ENCODE results near the gene BLOC1S1.
"Not testable (repeated sequence)": the region's sequence is repeated elsewhere in the genome, so short reads cannot be mapped to it uniquely, and the experiment has no call there.

Gene BLOC1S1

DNA sequence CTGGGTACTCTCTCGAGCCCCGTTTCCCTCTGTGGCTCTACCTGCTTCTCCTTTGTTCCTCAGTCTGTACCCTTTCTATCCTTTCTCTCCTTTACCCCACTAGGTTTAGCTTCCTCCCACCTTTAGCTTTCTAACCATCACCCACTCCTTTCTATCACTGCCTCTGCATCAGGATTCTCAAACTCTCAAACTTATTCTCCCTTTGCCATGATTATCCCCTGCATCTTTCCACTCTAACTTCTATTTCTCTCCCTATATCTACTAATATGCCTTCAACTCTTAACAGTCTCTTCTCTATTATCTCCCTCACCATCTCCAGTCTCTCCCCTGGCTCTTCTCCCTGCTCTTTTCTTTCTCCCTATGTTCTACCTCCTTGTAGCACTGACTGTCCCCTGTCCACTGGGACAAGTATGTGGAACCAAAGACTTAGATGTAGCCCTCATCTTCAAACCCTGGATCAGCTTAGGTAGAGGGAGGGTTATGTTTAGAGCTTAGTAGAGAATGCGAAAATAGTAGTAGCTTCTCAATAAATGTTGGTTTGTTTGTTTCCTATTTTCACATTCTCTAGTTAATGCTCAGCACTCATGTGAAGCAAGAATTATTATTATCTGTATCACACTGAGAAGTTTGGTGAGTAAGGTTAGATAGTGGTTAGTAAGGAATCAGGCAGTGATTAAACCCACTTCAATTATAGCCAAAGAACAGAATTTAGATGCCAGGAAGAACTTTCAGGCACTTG, 30.5 kb downstream of the BLOC1S1 start:
- ATAC-seq: no peak

DNA sequence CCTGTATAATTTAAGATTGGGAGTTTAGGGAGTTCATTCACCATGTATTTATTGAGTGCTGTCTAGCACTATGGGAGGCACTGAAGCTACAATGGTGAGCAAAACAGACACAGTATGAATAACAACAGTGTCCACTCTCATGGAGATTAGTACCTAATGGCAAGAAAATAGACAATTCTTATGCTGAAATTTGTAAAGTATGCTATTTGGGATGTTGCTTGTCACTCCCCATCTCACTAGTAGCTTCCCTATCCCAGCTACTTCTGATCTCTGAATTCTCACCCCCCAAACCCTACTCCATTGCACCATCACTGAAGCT, 31.0 kb downstream of the BLOC1S1 start:
- ATAC-seq: no peak

DNA sequence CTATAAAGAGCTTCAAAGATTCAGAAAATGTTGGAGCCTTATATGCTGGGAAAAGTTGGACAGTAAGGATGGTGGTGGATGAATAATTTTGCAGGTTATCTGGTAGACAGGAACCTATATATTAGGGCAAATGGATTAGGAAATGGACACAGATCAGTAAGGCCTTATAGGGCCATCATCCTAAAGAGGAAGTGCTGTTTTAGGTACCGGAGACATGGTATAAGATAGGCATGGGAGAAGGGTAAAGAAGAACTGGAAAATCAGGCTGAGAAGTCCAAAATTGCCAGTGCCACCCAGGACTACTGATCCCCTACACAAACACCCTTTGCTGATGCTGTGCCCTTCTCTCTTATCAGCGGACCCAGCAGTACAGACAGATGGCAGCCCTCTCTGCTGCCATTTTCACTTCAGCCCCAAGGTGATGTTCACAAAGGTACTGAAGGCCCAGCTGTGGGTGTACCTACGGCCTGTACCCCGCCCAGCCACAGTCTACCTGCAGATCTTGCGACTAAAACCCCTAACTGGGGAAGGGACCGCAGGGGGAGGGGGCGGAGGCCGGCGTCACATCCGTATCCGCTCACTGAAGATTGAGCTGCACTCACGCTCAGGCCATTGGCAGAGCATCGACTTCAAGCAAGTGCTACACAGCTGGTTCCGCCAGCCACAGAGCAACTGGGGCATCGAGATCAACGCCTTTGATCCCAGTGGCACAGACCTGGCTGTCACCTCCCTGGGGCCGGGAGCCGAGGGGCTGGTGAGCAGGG, 32.6 kb downstream of the BLOC1S1 start:
- no peak for ATAC-seq

DNA sequence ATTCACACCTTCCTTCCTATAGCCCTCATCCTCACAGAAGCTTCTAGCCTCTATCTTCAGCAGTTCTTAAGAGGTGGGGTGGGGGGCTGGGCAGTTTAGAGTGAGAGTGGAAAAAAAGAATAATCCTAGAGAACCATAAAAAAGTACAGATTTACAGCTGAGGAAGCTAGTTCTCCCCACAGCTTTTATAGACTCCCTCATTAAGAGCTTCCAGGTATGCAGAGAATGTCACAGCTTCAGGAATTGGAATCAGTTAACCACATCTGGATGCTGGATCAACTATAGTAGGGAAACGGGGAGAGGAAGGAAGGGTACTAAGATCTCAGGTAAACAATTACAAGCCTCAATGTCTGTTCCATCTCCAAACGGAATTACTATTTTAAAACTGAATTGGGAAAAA, 39.4 kb downstream of the BLOC1S1 start:
- no peak for ATAC-seq

DNA sequence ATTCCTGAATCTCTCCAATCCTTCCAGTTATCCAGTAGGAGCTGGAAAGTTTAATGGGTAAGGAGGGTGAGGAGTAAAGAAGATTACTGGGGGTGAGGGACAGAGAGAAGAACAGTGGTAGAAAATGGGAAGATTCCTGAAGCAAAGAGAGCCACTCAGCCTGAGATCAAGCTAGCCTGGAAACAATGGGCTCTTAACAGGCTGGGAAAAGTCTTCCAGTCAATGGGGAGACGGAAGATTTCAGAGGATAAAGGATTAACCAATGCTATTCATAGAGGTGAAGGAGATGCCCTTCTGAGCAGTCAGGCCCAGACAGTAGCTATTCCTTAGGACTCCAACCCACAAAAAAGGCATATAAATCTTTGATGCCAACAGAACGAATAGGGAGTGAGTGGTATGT, 41.9 kb downstream of the BLOC1S1 start:
- ATAC-seq: no peak

DNA sequence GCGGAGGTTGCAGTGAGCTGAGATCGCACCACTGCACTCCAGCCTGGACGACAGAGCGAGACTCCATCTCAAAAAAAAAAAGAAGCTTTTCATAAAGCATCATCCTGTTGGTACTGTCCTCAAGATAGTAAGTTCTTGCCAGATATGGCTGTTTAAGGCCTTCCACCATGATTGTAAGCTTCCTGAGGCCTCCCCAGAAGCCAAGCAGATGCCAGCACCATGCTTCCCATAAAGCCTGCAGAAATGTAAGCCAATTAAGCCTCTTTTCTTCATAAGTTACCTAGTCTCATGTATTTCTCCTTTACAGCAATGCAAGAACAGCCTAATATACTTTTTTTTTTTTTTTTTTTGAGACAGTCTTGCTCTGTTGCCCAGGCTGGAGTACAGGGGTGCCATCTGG, 42.7 kb downstream of the BLOC1S1 start:
- not testable (repeated sequence) for ATAC-seq

DNA sequence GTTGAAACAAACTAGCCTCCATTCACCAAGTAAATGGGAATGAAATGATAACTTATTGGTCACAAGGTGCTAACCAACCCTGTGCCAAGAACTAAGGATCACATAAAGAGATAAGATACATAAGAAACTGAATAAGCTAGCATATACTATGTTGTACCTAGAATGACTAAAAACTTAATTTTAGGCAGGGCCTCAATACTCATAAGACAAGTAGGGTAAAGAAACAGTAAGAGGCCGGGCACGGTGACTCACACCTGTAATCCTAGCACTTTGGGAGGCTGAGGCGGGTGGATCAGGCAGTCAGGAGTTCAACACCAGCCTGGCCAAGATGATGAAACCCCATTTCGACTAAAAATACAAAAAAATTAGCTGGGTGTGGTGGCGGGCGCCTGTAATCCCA, 44.8 kb downstream of the BLOC1S1 start:
- peak; percentile 95 to 98 for ATAC-seq

DNA sequence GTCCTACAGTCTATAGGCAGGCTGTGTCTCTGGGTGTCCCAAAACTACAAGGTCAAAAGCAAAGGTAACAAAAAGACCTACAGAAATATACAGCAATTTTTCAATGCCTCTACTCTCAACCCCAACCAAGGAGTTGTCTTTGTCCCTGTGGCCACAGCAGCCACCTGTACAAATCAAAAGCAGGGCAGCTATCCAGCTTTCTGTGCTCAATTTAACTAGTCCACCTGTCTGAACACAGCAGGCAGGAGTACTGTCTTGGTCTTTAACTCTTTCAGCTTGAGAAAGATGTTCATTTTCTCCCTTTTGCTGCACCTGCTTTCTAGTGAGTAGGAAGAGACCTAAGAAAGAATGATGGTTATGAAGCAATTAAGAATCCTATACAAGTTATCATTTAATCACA, 46.8 kb downstream of the BLOC1S1 start:
- no peak for ATAC-seq

DNA sequence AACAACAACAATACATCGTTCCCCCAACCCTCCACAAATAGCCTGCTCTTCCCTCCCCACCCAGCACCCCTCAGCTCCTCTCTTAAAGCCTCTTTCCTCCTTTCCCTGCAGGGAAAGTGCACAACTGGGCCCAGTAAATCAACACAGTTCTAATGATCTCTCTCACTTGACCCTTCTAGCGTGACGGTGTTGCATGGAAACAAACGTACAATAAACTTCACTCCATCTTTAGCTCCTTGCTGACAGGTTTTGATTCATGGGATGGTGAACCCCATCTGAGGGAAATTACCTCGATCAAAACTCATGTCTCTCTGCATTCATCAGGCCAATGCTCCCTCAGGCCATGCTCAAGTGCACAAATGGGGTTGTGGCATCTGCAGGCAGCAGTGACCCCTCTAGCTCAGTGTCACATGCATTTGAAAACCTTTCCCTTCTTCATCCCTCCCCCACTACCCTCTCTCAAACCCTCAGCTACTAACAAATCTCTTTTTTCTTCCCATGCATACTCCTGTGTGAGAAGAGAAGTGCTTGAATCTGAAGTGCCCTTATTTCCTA, 50.0 kb downstream of the BLOC1S1 start:
- no peak for ATAC-seq

DNA sequence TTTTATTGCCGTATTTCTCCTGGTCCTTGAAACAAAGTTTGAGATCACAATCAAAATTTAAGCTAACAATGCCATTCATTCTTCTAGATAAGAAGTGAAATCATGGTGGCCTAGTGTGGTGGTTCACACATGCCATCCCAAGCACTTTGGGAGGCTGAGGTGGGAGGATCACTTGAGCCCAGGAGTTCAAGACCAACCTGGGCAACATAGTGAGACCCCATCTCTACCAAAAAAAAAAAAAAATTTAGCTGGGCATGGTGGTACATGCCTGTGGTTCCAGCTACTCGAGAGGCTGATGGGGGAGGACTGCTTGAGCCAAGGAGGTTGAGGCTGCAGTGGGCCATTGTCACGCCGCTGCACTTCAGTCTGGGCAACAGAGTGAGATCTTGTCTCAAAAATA, 51.3 kb downstream of the BLOC1S1 start:
- ATAC-seq: no peak

Data from activated CD4-positive, CD25-positive, alpha-beta regulatory T cell treated with anti-CD3 and anti-CD28 coated beads, Interleukin-2, amount 50 U/mL, for 24 hours (primary cell).